H1 (cell line): ENCODE results near the gene RNF130. TPM values are rescaled to one million over a fixed set of nuclear protein-coding genes. Genes with fewer than 3 reads are reported as not detected.

Experiments used
- CTCF ChIA-PET: fragments of 300-600 bp; sonication (Branson Sonifier 250); formaldehyde crosslinking; loops from one replicate; lab custom pipeline; 2021; ENCODE audit not compliant: partially characterized antibody; lab: Charles Lee
- POLR2A ChIA-PET: fragments of 300-600 bp; sonication (Branson Sonifier 250); formaldehyde crosslinking; loops from one replicate; lab custom pipeline; 2021; ENCODE audit warnings: inconsistent platforms; ENCODE audit not compliant: partially characterized antibody; lab: Charles Lee
- DNase-seq, 2 experiments: peaks; one replicate each; pipeline versions ENCODE4 v3.0.0 to v3.0.0-alpha.2; 2010 to 2022; ENCODE audit warnings: low spot score in 2 of 2, low read depth in 1 of 2, mixed read lengths in 1 of 2
- FAIRE-seq: peaks from 2 replicates; lab custom pipeline; 2011; peaks lifted over from hg19 to GRCh38; lab: Jason Lieb, UNC
- H2AFZ ChIP-seq: 2 replicates; pipeline ENCODE4 v1.8.1; 2012; ENCODE audit warnings: low read length, inconsistent platforms
- H2AK5ac ChIP-seq: 2 replicates; pipeline ENCODE4 v1.6.1; 2013; ENCODE audit warnings: low read depth, low read length
- H2BK120ac ChIP-seq: replicated peaks from 2 replicates; pipeline ENCODE3; 2013; ENCODE audit warnings: low read depth, low read length, inconsistent platforms
- H2BK12ac ChIP-seq: 2 replicates; pipeline ENCODE4 v1.6.1; 2013; ENCODE audit warnings: low read depth, low read length
- H2BK15ac ChIP-seq: 2 replicates; pipeline ENCODE4 v1.6.1; 2013; ENCODE audit warnings: low read length
- H2BK20ac ChIP-seq: 2 replicates; pipeline ENCODE4 v1.6.1; 2013; ENCODE audit warnings: low read length
- H2BK5ac ChIP-seq: 2 replicates; pipeline ENCODE4 v1.6.1; 2013; ENCODE audit warnings: low read depth, low read length
- H3K14ac ChIP-seq: 2 replicates; pipeline ENCODE4 v1.6.1; 2013; ENCODE audit warnings: inconsistent platforms; ENCODE audit not compliant: insufficient read length
- H3K18ac ChIP-seq: 2 replicates; pipeline ENCODE4 v1.6.1; 2013; ENCODE audit warnings: low read length; ENCODE audit errors: extremely low read depth
- H3K23ac ChIP-seq: 2 replicates; pipeline ENCODE4 v1.6.1; 2013; ENCODE audit warnings: inconsistent platforms; ENCODE audit not compliant: insufficient read length
- H3K23me2 ChIP-seq: 2 replicates; pipeline ENCODE4 v1.6.1; 2013; ENCODE audit warnings: low read depth, low read length
- H3K27ac ChIP-seq: 2 replicates; pipeline ENCODE4 v1.6.1; 2011; ENCODE audit warnings: low read depth, low read length, inconsistent platforms
- H3K27me3 ChIP-seq, 4 experiments: replicated peaks in 1 of 4; 1 replicate in 1 of 4; 2 replicates in 3 of 4; pipeline versions ENCODE4 v1.6.1 to v1.8.1; 2011 to 2013; ENCODE audit warnings: low read length in 3 of 4, mild to moderate bottlenecking in 3 of 4, inconsistent platforms in 2 of 4, mixed read lengths in 2 of 4, moderate library complexity in 1 of 4; ENCODE audit not compliant: control insufficient read depth in 3 of 4, insufficient read depth in 3 of 4; ENCODE audit errors: extremely low read depth in 1 of 4
- H3K36me3 ChIP-seq, 4 experiments: 2 replicates each; pipeline versions ENCODE4 v1.6.1 to v1.8.1; 2011 to 2013; ENCODE audit warnings: mild to moderate bottlenecking in 4 of 4, low read length in 3 of 4, moderate library complexity in 2 of 4, control low read depth in 1 of 4, inconsistent platforms in 1 of 4; ENCODE audit not compliant: insufficient read depth in 4 of 4, control insufficient read depth in 2 of 4
- H3K4ac ChIP-seq: replicated peaks from 2 replicates; pipeline ENCODE3; 2013; ENCODE audit warnings: low read length, low read depth, mixed read lengths, inconsistent platforms; ENCODE audit not compliant: insufficient read length
- H3K4me1 ChIP-seq, 4 experiments: replicated peaks in 1 of 4; 1 replicate in 1 of 4; 2 replicates in 3 of 4; pipeline versions ENCODE4 v1.6.1 to v1.8.1; 2011 to 2013; ENCODE audit warnings: low read length in 3 of 4, inconsistent platforms in 2 of 4, mixed read lengths in 1 of 4; ENCODE audit not compliant: insufficient read depth in 4 of 4, control insufficient read depth in 3 of 4
- H3K4me2 ChIP-seq, 2 experiments: 2 replicates each; pipeline versions ENCODE4 v1.6.1 to v1.8.1; 2011 to 2013; ENCODE audit warnings: low read depth in 2 of 2, low read length in 2 of 2, control low read depth in 1 of 2, inconsistent platforms in 1 of 2, mild to moderate bottlenecking in 1 of 2; ENCODE audit not compliant: insufficient read depth in 1 of 2
- H3K4me3 ChIP-seq, 4 experiments: fragments of 200-600, 300-600 bp in 1 of 4; sonication (generic), shearing (Covaris generic), sonication (Bioruptor Twin) in 1 of 4; 2 replicates each; pipeline versions ENCODE4 v1.5.1 to v1.8.1; 2011 to 2016; ENCODE audit warnings: low read length in 4 of 4, low read depth in 3 of 4, control low read depth in 2 of 4, inconsistent platforms in 2 of 4, mild to moderate bottlenecking in 2 of 4, mixed read lengths in 1 of 4, moderate library complexity in 1 of 4; ENCODE audit not compliant: insufficient read depth in 2 of 4; ENCODE audit errors: extremely low read depth in 1 of 4
- H3K56ac ChIP-seq: replicated peaks from 2 replicates; pipeline ENCODE3; 2013; ENCODE audit warnings: low read depth, mild to moderate bottlenecking, mixed read lengths, low read length, inconsistent platforms; ENCODE audit not compliant: insufficient read length
- H3K79me1 ChIP-seq: 2 replicates; pipeline ENCODE4 v1.6.1; 2013; ENCODE audit warnings: low read depth, low read length, control low read depth
- H3K79me2 ChIP-seq, 2 experiments: 2 replicates each; pipeline versions ENCODE4 v1.6.1 to v1.8.1; 2012 to 2013; ENCODE audit warnings: low read length in 2 of 2, mild to moderate bottlenecking in 2 of 2, inconsistent platforms in 1 of 2; ENCODE audit not compliant: insufficient read depth in 2 of 2, control insufficient read depth in 1 of 2
- H3K9ac ChIP-seq, 4 experiments: replicated peaks in 1 of 4; 1 replicate in 1 of 4; 2 replicates in 3 of 4; pipeline versions ENCODE4 v1.6.1 to v1.8.1; 2011 to 2013; ENCODE audit warnings: low read depth in 3 of 4, low read length in 3 of 4, control low read depth in 2 of 4, mild to moderate bottlenecking in 2 of 4, moderate library complexity in 2 of 4, inconsistent platforms in 1 of 4; ENCODE audit errors: extremely low read depth in 1 of 4
- H3K9me3 ChIP-seq, 2 experiments: 2 replicates each; pipeline versions ENCODE4 v1.6.1 to v1.8.1; 2012 to 2013; ENCODE audit warnings: mild to moderate bottlenecking in 2 of 2, moderate library complexity in 2 of 2, control low read depth in 1 of 2, inconsistent platforms in 1 of 2, low read depth in 1 of 2, low read length in 1 of 2, mixed read lengths in 1 of 2; ENCODE audit not compliant: insufficient read depth in 2 of 2
- H4K20me1 ChIP-seq, 2 experiments: replicated peaks in 1 of 2; 2 replicates each; pipeline versions ENCODE3 to v1.8.1; 2011 to 2013; ENCODE audit warnings: inconsistent platforms in 2 of 2, low read length in 2 of 2, mild to moderate bottlenecking in 1 of 2; ENCODE audit not compliant: insufficient read depth in 2 of 2, control insufficient read depth in 1 of 2
- H4K5ac ChIP-seq: 2 replicates; pipeline ENCODE4 v1.6.1; 2013; ENCODE audit warnings: low read length, low read depth, mixed read lengths, inconsistent platforms; ENCODE audit not compliant: insufficient read length
- H4K8ac ChIP-seq: 2 replicates; pipeline ENCODE4 v1.8.0; 2013; ENCODE audit warnings: mild to moderate bottlenecking, moderate library complexity, low read length, inconsistent platforms; ENCODE audit not compliant: insufficient read depth; ENCODE audit errors: extremely low read depth
- H4K91ac ChIP-seq: replicated peaks from 2 replicates; pipeline ENCODE3; 2013; ENCODE audit warnings: low read length, mixed read lengths, inconsistent platforms; ENCODE audit not compliant: insufficient read length
- BACH1 ChIP-seq: IDR thresholded peaks from 2 replicates; pipeline ENCODE4 v1.6.1; 2012; ENCODE audit warnings: low read length, improper control_type of control experiment
- CBX8 ChIP-seq: fragments of 300-800, 300-1000 bp; sonication (generic); IDR thresholded peaks from 2 replicates; pipeline ENCODE4 v1.7.1; 2016; ENCODE audit warnings: low read depth, low read length, borderline replicate concordance
- CREB1 ChIP-seq: IDR thresholded peaks from 2 replicates; pipeline ENCODE4 v1.6.1; 2012; ENCODE audit warnings: inconsistent platforms
- GABPA ChIP-seq: IDR thresholded peaks from 2 replicates; pipeline ENCODE4 v1.6.1; 2011; ENCODE audit warnings: mild to moderate bottlenecking, low read length, moderate library complexity, borderline replicate concordance; ENCODE audit not compliant: insufficient read depth
- MAX ChIP-seq: IDR thresholded peaks from 2 replicates; pipeline ENCODE4 v1.6.1; 2012; ENCODE audit warnings: inconsistent platforms
- SIN3A ChIP-seq, 2 experiments: IDR thresholded peaks in 1 of 2; conservative IDR thresholded peaks in 1 of 2; 2 replicates each; pipeline ENCODE4 v1.6.1; 2011 to 2012; ENCODE audit warnings: low read length in 2 of 2, improper control_type of control experiment in 1 of 2, low read depth in 1 of 2, mild to moderate bottlenecking in 1 of 2
- SP1 ChIP-seq: IDR thresholded peaks from 2 replicates; pipeline ENCODE4 v1.6.1; 2011; ENCODE audit warnings: low read depth, low read length
- SP2 ChIP-seq: IDR thresholded peaks from 2 replicates; pipeline ENCODE4 v1.6.1; 2012; ENCODE audit warnings: mild to moderate bottlenecking, low read length, inconsistent platforms
- SUZ12 ChIP-seq: fragments of 200-600 bp; sonication (generic); IDR thresholded peaks from 2 replicates; pipeline ENCODE4 v1.6.1; 2012; ENCODE audit warnings: mild to moderate bottlenecking, inconsistent platforms, low read length, moderate library complexity, mixed read lengths
- USF2 ChIP-seq: IDR thresholded peaks from 2 replicates; pipeline ENCODE4 v1.6.1; 2011; ENCODE audit warnings: low read length, improper control_type of control experiment
- WGBS, 2 experiments: shearing (Covaris generic) in 1 of 2; methylation state at CpG; one replicate each; pipeline versions ENCODE4 v1.1.6 to v1.1.7; 2013 to 2015; ENCODE audit warnings: low lambda C conversion rate in 2 of 2, mixed read lengths in 2 of 2, inconsistent platforms in 1 of 2, low coverage in 1 of 2, missing lambda C conversion rate in 1 of 2; ENCODE audit not compliant: insufficient replicate concordance in 2 of 2, insufficient coverage in 1 of 2, insufficient read length in 1 of 2; ENCODE audit errors: extremely low coverage in 1 of 2, missing lambda C conversion rate in 1 of 2; 5-methylcytosine and 5-hydroxymethylcytosine counted together
- polyA plus RNA-seq, 7 experiments: library from polyadenylated mRNA; depleted of rRNA in 3 of 7; stranded (reverse) in 5 of 7; unstranded in 2 of 7; fragments of >200 nt in 5 of 7; fragments of 200-250 nt in 2 of 7; gene quantifications; 1 replicate in 5 of 7; 2 replicates in 1 of 7; 4 replicates in 1 of 7; pipeline versions ENCODE4 v1.2.1 to v1.2.3, GENCODE V29; 2011 to 2013; ENCODE audit warnings: missing spikeins in 2 of 7, mixed read lengths in 2 of 7
- total RNA-seq: library from RNA; stranded (reverse); fragmentation: NEBNext Ultra II Directional; extraction: Animal tissue kit (Norgen Biotek cat#: 25700); gene quantifications from 2 replicates; pipeline ENCODE4 v1.2.1, GENCODE V29; 2021

Gene RNF130
- total and polyA plus RNA-seq, 2 of the 8 experiments (the other 6 are each of a cell fraction or from before 2014, with no cell fraction given) = 65.1 to 70.0 TPM

- H2AK5ac ChIP-seq = no peak overlapping the region
- no peak overlapping the region for H3K14ac ChIP-seq
- peaks cover 0 to 7% (median 4%) of the 10 kb centered on the region in 4 experiments; a peak in 5 of 7 replicates for H3K4me1 ChIP-seq
- no peak overlapping the region for H4K8ac ChIP-seq
- peaks cover 7% of the 10 kb centered on the region; the same call in 1 of the 2 replicates for H3K23me2 ChIP-seq
- FAIRE-seq (no peak), DNase-seq (no peak)
- H3K4ac ChIP-seq = no peak overlapping the region
- H3K79me1 ChIP-seq = peaks cover 4% of the 10 kb centered on the region
- no peak overlapping the region for H2BK5ac ChIP-seq
- no peak overlapping the region for H2BK20ac ChIP-seq
- WGBS, 2 experiments = 93% methylated on average over 23 of the region's 24 CpGs; no CpG with 5 or more reads in 1 of the 2 experiments
- no peak overlapping the region for H4K5ac ChIP-seq
- H3K36me3 ChIP-seq = peaks cover 0 to 9% (median 0%) of the 10 kb centered on the region in 4 experiments; a peak in 3 of 8 replicates
- no peak overlapping the region for H3K23ac ChIP-seq
- no peaks in the 10 kb centered on the region for H3K9me3 ChIP-seq
- no peak overlapping the region for H2AFZ ChIP-seq
- H3K27me3 ChIP-seq = peaks cover 0 to 6% (median 0%) of the 10 kb centered on the region in 4 experiments; a peak in 2 of 7 replicates
- peak overlapping the region in 2 of 4 experiments; percentile 25 to 57; a peak in 4 of 8 replicates for H3K4me3 ChIP-seq
- no peak overlapping the region for H3K18ac ChIP-seq
- H2BK12ac ChIP-seq = no peak overlapping the region
- ChIA-PET CTCF (interaction anchor here (0.9 to 3.5 kb wide), 13 partner anchors 10 to 186 kb away, joined by 3 to 24 read pairs (median 4); no protein-coding TSS in a partner anchor), POLR2A (interaction anchor here (0.6 to 1.4 kb wide), 4 partner anchors 11 to 262 kb away, joined by 3 to 5 read pairs (median 3); no protein-coding TSS in a partner anchor)
- H4K91ac ChIP-seq = no peak overlapping the region
- H2BK15ac ChIP-seq = no peak overlapping the region
- TF ChIP-seq USF2 = no peak
- TF ChIP-seq SIN3A (conservative IDR thresholded peaks at IDR 0.05 in 1 of 2, IDR thresholded peaks at IDR 0.05 in 1 of 2; ENCODE audit: low read depth in 1 of 2, low read length in 2 of 2) = no peak
- TF ChIP-seq MAX = no peak
- no peak for TF ChIP-seq GABPA
- TF ChIP-seq SP1 = no peak
- no peak for TF ChIP-seq CREB1
- no peak for TF ChIP-seq SP2
- TF ChIP-seq SUZ12 = no peak
- no peak for TF ChIP-seq BACH1
- TF ChIP-seq CBX8 = no peak
- peaks cover 0 to 2% of the 10 kb centered on the region in 2 experiments; a peak in 1 of 4 replicates for H3K79me2 ChIP-seq
- no peak overlapping the region for H3K27ac ChIP-seq
- peaks cover 0 to 15% of the 10 kb centered on the region in 2 experiments for H4K20me1 ChIP-seq
- H3K4me2 ChIP-seq = peak overlapping the region; percentile 64 to 82
- no peak overlapping the region for H3K9ac ChIP-seq
- H3K56ac ChIP-seq = no peak overlapping the region
- no peak overlapping the region for H2BK120ac ChIP-seq
These were observed 165.2 kb downstream of the RNF130 start for GRCh38 chr5:179906294-179906794.
